NCI-H2196 (cell line): ENCODE data around the gene HEPACAM.

Source experiments
- DNase-seq: peaks from one replicate; lab custom pipeline; 2025; ENCODE audit not compliant: unreplicated experiment; lab: John Stamatoyannopoulos, UW

HEPACAM gene

DNA sequence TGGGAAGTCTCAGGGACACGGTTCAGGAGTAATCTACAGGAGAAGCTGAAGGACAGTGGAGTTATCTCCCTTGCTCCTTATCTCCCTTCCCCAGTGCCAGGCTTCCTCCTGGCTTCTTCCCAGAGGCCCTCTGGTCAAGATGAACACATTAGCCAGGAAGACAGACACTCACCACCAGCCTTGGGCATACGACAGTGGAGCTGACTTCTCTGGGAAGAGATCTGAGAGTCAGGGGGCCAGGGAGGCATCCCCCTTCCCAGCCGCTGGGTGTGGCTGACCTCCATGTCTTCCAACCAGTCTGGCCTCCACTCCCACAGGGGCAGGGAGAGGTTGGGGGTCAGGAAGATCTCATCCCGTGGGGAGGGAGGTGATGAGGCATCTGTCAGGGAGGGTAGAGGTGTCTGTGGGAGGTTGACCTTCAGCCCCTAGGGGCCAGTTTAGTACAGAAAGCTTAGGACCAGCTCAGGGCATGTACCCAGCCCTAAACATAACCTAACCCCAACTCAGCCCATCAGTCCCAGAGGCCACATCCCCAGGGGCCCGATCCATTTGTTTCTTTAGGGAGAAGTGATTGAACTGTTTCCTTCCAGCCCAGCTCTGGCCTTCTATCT is 50.9 kb downstream of the HEPACAM start:
- no peak for DNase-seq

GRCh38 chr11:124884340-124884739 is 51.5 kb downstream of the HEPACAM start:
- no peak for DNase-seq

- no peak for DNase-seq
Measured at GRCh38 chr11:124882339-124883071, 53.3 kb downstream of the HEPACAM start.

- no peak for DNase-seq
Measured at GRCh38 chr11:124880958-124881357, 54.9 kb downstream of the HEPACAM start.

- no peak for DNase-seq
Measured at GRCh38 chr11:124880290-124880611, 55.6 kb downstream of the HEPACAM start.

DNA sequence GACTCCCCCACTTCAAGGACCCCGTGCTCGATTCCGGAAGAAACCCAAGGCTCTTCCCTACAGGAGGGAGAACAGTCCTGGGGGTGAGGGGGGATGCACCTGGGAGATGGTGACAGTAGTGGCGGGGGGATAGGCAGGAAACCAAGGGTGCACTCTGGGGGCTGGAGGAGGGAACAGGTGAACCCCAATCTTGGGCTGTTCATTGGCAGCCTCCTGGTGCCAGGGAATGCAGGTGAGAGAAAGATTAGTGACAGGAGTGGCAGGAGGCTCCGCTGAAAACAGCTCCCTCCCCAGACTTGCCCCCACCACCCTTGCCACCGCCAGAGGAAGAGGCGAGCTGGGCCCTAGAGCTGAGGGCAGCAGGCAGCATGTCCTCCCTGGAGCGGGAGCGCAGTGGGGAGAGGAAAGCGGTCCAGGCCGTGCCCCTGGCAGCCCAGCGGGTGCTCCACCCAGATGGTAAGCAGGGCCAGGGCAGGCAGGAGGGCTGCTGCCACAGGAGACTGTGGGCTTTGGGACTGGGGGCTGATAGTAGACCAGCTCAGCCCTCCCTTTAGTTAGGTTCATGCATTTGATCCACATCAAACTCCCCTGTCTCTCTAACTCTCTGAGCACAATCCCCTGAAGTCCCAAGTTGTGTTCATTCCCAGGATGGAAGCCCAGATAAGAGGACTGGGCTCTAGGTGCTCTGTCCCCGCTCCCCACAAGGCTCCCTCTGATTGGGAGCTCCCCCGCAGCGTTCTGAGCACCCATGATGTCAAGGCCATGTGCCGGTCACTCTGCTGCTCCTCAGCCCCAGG is 56.2 kb downstream of the HEPACAM start:
- no peak for DNase-seq

DNA sequence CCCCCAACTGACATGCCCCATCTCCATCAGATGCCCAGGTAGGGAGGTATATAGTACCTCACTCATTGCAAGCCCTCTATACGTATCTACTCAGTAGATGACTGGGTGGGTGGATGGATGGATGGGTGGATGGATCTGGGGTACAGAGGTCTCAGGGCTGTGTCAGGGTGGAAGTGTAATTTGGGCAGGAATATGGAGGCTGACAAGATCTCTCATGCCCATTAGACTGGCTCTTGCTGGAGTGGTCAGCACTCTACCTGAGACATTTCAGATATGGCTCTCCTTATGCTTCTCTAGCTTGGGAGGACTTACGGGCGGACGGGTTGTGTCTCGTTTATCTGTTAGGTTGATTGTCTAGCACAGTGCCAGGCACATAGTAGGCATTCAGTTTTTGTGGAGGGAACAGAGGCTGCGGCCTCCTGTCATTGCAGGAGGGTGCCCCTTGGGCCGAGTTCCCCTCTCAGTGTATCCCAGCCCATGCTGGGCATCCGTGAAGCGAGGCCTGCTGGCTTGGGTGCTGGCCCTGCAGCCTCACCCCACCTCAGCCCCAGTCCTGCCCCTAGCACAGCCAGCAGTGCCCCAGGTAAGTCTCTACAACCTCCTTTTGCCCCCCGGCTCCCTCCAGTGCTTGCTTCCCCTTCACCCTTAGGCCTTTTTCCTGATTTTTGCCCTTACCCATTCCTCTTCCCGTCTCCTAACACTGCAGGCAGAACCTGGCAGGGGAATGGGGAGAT is 56.9 kb downstream of the HEPACAM start:
- no peak for DNase-seq

DNA sequence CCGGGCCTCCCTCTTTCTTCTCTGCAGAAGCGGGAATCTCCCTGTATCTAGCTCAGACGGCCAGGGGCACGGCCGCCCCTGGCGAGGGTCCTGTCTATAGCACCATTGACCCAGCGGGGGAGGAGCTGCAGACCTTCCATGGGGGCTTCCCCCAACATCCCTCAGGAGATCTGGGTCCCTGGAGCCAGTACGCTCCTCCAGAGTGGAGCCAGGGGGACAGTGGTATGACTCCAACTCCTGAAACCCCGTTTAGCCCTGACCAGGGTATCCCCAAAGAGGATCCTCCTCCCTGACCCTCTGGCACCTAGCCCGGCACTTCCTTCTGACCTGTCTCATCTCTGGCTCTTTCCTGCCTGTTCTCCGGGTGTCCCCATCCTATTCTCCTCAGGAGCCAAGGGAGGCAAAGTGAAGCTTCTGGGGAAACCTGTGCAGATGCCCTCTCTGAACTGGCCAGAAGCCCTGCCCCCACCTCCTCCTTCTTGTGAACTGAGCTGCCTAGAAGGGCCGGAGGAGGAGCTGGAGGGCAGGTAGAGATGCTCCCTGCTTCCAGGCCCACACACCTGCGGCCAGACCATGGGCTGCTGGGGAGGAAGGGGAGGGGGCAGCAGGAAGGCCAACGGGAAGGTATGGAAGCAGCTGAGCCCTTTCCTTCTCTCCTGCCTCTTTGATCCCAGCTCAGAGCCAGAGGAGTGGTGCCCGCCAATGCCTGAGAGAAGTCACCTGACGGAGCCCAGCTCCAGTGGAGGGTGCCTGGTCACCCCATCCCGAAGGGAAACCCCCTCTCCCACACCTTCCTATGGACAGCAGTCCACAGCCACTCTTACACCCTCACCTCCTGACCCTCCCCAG is 57.7 kb downstream of the HEPACAM start:
- no peak for DNase-seq

- no peak for DNase-seq
Measured at GRCh38 chr11:124877631-124877909, 58.3 kb downstream of the HEPACAM start.

DNA sequence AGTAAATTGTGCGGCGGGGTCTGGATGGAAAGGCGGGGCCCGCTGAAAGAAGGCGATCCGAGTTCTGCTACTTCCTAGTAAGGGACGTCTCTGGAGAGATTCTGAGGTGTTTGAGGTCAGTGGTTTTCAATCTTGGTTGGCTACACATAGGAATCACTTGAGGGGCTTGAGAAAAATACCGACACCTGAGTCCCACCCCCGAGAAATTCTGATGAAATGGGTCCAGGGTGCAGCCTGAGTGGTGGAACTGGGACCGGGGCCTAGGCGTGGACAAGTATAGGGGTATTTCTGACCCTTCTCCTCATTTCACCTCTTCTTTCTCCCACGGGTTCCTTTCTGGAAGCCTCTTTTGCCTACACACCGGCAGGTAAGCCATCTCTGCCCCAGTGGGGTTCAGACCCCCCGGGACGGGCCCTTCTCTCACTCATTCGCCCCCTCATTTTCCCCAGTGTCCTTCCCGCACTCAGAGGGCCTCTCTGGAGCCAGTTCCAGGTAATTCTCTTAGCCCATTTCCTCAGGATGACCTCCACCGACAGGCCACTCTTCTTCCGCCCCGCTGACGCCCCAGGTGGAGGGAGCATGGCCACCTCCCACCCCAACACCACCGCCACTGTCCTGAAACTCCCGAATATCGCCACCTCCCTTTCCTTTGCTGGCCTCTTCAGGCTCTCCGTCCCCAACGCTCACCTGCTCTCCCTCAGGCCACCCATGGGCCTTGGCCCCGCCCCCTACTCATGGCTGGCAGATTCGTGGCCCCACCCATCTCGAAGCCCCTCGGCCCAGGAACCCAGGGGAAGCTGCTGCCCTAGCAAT is 58.8 kb downstream of the HEPACAM start:
- no peak for DNase-seq

DNA sequence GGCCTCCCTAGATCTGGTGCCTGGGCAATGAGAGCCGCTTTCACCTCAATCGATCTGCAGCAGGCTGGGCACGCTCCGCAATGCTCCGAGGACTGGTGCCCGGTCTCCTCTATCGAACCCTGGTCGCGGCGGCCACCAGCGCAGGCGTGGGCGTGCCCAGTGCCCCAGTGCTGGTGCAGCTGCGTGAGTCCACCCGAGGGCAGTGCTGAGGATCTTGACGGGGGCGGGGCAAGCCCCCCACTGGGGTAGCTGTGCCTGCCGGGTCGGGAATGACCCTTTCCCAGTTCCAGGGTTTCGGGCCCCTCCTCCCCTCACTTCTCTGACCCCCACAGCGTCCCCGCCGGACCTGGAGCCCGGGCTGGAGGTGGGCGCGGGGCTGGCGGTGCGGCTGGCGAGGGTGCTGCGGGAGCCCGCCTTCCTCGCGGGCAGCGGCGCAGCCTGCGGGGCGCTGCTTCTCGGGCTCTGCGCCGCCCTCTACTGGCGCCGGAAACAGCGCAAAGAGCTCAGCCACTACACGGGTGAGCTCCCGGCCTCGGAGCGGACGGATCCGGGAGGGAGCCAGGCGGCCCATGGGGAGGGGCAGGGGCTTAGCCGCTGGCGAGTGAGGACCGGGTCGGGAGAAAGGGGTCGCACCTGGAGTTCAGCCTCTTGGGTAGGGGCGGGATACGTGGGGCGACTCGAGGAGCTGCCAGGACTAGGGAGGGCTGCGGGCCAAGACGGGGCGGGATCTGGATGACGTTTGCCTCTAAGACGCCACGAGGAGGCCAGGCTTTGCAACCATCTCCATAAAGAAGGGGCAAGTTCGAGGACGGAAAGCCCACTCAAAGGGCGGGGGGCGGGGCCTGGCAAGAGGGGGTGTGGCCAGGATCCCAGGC is 59.7 kb downstream of the HEPACAM start:
- peak; percentile 84 for DNase-seq

DNA sequence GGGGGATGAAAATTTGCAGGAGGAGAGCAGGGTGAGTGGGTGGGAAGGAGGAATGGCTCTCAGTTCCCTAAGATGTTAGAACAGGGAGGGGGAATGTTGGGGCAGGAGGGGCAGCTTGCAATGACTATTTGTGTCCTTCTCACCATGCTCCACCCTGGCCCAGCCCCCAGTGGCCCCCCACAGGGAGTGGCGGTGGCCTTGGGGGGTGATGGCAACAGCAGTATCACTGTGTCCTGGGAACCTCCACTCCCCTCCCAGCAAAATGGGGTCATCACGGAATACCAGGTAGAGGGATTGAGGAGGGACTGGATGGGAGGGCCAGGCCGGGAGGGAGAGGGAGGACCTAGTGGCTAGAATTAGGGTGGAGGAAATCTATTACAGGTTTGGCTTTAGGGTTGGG is 60.4 kb downstream of the HEPACAM start:
- DNase-seq, result no peak

DNA sequence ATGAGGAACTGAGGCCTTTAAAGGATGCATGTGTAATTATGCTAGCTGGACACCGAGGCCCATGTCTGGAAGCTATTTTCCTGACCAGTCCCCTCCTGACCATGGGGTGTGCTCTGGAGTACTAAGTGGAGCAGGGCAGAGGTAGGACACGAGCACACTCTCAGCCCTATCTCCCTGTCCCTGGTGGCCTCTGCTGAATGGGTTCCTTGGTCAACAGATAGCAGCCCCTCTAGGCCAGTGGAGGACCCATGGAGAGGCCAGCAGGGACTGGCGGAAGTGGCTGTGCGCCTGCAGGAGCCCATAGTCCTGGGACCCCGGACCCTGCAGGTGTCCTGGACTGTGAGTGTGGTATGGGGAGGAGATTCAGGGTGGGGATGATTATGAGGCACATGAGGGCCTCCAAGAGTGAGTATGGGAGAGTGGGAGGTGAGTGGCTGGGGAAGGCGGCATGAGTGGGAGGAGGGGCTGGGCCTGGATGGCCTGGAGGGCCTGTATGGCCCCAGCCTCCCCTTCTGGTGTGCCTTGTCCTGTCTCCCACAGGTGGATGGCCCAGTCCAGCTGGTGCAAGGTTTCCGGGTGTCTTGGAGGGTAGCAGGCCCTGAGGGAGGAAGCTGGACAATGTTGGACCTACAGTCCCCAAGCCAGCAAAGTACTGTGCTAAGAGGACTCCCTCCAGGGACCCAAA is 61.1 kb downstream of the HEPACAM start:
- DNase-seq, result no peak

DNA sequence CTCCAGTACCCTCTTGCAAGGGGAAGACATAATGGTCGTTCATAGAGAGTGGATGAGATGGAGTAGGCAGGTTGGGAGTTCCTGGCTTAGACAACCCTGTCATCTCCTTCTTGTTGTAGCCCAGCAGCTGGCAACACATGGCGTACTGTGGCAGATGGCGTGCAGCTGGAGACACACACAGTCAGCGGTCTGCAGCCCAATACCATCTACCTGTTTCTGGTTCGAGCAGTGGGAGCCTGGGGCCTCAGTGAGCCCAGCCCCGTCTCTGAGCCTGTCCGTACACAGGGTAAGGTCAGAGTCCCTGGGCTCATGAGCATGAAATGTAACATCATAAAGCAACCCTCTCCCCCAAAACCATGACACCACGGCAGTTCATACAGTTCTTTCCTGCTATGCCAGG is 61.9 kb downstream of the HEPACAM start:
- DNase-seq, result no peak

DNA sequence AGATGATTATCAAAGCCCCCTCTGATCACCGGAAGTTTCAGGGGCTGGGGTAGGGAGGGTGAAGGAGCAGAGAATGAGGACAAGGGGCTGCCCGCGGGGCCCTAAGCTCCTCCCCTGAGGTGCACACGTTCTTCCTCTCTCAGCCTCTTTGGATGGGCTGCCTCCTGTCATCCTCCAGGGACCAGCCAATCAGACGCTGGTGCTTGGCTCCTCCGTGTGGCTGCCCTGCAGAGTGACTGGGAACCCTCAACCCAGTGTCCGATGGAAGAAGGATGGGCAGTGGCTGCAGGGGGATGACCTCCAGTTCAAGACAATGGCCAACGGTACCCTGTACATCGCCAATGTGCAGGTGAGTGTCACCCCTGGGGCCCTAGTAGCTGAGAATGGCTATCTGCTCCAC is 63.1 kb downstream of the HEPACAM start:
- DNase-seq, result no peak

DNA sequence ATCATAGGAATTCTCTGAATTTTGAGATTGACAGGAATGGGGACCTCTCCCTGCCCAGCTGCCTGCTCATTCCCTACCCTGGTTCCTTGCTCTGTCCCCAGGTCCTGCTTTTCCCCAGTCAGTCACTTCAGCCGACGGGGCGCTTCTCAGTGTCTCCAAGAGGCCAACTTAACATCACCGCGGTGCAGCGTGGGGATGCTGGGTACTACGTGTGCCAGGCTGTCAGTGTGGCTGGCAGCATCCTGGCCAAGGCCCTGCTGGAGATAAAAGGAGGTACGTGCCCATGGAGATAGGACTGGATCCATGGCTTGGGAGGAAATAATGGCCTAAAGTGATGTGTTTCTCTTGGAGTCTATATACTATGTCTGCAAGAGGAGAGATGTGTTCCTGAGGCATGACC is 63.6 kb downstream of the HEPACAM start:
- no peak for DNase-seq

GRCh38 chr11:124870430-124870829 is 65.4 kb downstream of the HEPACAM start:
- DNase-seq, result no peak

DNA sequence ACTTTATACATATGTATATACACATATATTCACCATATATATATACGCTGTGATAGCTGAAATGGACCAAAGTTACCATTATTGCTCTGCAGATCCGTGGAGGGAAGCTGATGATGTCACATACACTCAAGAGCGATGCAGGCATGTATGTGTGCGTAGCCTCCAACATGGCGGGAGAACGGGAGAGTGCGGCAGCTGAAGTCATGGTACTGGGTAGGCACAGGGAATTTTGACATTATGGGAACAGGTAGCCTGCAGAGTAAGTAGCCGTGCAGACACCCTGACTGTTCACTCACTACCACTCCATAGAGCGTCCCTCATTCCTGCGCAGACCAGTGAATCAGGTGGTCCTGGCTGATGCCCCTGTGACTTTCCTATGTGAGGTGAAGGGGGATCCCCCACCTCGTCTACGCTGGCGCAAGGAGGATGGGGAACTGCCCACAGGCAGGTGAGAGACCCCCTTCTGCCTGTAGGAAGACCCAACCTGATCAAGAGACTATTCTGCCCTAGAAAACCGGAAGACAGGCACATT is 65.9 kb downstream of the HEPACAM start:
- no peak for DNase-seq
